ENCODE data around the gene TAC3. TPM values are rescaled to one million over a fixed set of nuclear protein-coding genes. Genes with fewer than 3 reads are reported as not detected.

TAC3 gene
- total and polyA plus RNA-seq, 4 donors, result not detected

DNA sequence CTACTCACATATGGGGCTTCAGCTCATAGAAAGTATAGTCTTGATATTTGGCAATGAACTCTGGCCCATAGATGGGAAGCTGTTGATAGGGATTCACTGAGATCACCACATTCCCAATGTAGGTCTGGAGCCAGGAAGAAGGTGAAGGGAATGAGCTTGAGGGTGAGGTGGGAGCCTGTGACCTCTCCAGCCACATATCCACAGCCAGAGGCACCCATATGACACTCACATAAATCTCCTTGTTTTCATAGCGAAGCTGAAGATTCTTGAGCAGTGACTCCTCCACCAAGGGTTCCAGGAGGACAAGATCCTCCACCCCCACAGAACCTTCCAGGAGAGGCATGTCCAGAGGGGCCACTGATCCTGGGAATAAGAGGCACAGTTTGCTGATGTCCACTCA, 31.7 kb upstream of the TAC3 start:
- 97 to 100% methylated on average over 1 of the region's 1 CpG for WGBS, 2 donors
- DNase-seq (no peak), ATAC-seq (ENCODE audit: insufficient read depth, low FRiP score) (no peak)
- Histone ChIP-seq H3K36me3 (ENCODE audit: control insufficient read depth in 4 of 4, insufficient read depth in 4 of 4, low read length in 4 of 4) (no peaks in the 10 kb centered on the region), H3K9me3 (ENCODE audit: control insufficient read depth in 4 of 4, insufficient read depth in 3 of 4, low read length in 3 of 4) (no peaks in the 10 kb centered on the region), H3K9ac (ENCODE audit: insufficient read depth in 1 of 2, low read length in 2 of 2) (no peak overlapping the region), H3K4me1 (ENCODE audit: control insufficient read depth in 5 of 5, insufficient read depth in 5 of 5, low read length in 5 of 5) (no peaks in the 10 kb centered on the region), H3K27me3 (ENCODE audit: control insufficient read depth in 3 of 3, insufficient read depth in 3 of 3, low read length in 2 of 3) (no peaks in the 10 kb centered on the region), H3K27ac (ENCODE audit: low read depth in 1 of 2, low read length in 1 of 2) (no peak overlapping the region), H3K4me3 (no peak overlapping the region)
- no peak for TF ChIP-seq CTCF (IDR thresholded peaks at IDR 0.05; ENCODE audit: control extremely low read depth, extremely low read depth)

DNA sequence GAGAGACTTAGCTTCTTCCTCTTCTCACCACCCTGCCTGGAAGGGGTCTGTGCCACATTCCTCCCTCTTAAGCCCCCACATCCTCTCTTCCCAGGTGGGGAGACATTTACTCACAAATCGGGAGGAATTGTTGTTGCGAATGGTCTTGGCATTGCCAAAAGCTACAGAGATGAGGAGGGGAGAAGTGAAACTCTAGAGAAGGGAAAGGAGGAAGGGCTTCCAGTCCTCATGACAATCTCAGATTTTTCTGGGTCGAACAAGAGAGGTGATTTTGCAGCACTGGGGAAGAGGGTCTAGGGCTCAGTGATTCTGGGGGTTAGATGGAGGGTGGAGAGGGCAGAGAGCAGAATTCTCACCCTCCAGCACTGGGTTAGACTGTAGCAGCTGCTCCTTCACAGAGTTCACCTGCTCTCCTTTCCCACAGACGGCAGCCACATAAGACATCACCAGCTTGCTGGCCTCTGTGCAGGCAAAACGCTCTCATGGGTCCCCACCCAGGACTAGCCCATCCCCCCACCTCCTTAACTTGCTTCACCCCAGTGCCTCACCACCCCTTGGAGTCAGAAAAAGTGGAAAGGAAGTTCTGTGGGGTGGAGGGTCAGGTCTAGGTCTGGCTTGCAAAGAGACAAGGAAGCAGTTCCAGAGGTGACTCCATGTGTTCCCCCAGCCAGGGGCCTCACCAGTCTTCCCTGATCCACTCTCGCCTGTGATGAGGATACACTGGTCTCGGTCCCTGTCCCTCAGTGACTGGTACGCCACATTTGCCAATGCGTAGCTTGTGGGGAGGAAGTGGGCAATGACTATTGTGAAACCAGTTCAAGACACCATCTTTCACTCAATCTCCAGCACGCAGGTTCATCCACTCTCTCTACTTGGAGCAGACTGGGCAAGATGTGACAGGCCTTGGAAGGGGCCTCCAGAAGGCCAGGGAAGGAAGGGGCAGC, 30.9 kb upstream of the TAC3 start:
- TF ChIP-seq CTCF (IDR thresholded peaks at IDR 0.05; ENCODE audit: control extremely low read depth, extremely low read depth), result no peak
- no peak for ATAC-seq (ENCODE audit: insufficient read depth, low FRiP score)
- Histone ChIP-seq H3K27ac (ENCODE audit: low read depth in 1 of 2, low read length in 1 of 2) (no peak overlapping the region), H3K27me3 (ENCODE audit: control insufficient read depth in 3 of 3, insufficient read depth in 3 of 3, low read length in 2 of 3) (no peaks in the 10 kb centered on the region), H3K9me3 (ENCODE audit: control insufficient read depth in 4 of 4, insufficient read depth in 3 of 4, low read length in 3 of 4) (no peaks in the 10 kb centered on the region), H3K9ac (ENCODE audit: insufficient read depth in 1 of 2, low read length in 2 of 2) (no peak overlapping the region), H3K4me3 (no peak overlapping the region), H3K4me1 (ENCODE audit: control insufficient read depth in 5 of 5, insufficient read depth in 5 of 5, low read length in 5 of 5) (no peaks in the 10 kb centered on the region), H3K36me3 (ENCODE audit: control insufficient read depth in 4 of 4, insufficient read depth in 4 of 4, low read length in 4 of 4) (no peaks in the 10 kb centered on the region)
- no peak for DNase-seq
- 37 to 65% methylated on average over 10 of the region's 10 CpGs for WGBS, 2 donors

DNA sequence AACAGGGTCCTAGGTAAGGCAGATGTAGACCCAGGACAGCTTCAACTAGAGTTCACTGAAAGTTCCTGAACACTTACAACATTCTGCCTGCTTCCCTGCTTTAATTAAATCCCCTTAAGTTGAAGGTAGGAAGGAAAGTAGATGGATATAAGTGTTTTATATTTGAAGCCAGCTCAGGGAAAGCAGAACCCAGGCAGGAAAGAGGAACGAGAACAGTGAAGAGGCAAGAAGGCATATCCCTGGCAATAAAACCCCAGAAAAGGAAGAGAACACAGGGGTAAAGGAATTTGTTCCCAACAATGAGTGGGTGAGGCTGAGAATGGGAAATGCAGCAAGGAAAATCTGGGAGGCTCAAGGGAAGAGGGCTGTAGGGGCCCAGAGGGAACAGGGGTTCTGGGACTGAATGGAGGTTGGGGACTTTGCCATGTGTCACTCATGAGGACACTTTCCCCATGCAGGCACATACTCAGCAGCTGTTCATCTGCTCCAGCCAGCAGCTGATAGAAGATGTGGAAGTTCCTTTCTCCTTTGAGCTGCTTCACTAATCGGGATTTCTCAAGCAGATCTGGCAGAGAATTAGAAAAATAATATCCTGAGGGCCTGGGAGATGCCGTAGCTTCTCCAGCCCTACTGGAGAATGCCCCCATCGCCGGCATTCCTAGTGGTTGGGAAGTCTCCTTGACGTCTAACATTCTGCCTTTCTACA, 29.9 kb upstream of the TAC3 start:
- WGBS, 2 donors, result 70% methylated on average over 6 of the region's 6 CpGs
- no peak overlapping the region for H3K4me3 ChIP-seq
- no peaks in the 10 kb centered on the region for H3K27me3 ChIP-seq (ENCODE audit: control insufficient read depth in 3 of 3, insufficient read depth in 3 of 3, low read length in 2 of 3)
- no peaks in the 10 kb centered on the region for H3K9me3 ChIP-seq (ENCODE audit: control insufficient read depth in 4 of 4, insufficient read depth in 3 of 4, low read length in 3 of 4)
- no peaks in the 10 kb centered on the region for H3K36me3 ChIP-seq (ENCODE audit: control insufficient read depth in 4 of 4, insufficient read depth in 4 of 4, low read length in 4 of 4)
- no peaks in the 10 kb centered on the region for H3K4me1 ChIP-seq (ENCODE audit: control insufficient read depth in 5 of 5, insufficient read depth in 5 of 5, low read length in 5 of 5)
- no peak overlapping the region for H3K27ac ChIP-seq (ENCODE audit: low read depth in 1 of 2, low read length in 1 of 2)
- no peak for TF ChIP-seq CTCF (IDR thresholded peaks at IDR 0.05; ENCODE audit: control extremely low read depth, extremely low read depth)
- no peak for ATAC-seq (ENCODE audit: insufficient read depth, low FRiP score)
- no peak for DNase-seq
- no peak overlapping the region for H3K9ac ChIP-seq (ENCODE audit: insufficient read depth in 1 of 2, low read length in 2 of 2)

Measured in lung (tissue), 12 donors.